Tibial artery (tissue), 4 donors: ENCODE data around the gene CPSF3.

Source experiments
- DNase-seq, 2 donors: peaks; one replicate each; pipeline ENCODE4 v3.0.0-alpha.2; 2019
- H3K27ac ChIP-seq, 2 donors: fragments of 200-600 bp; sonication (generic) in 1 of 2; 1 replicate in 1 of 2; 2 replicates in 1 of 2; pipeline ENCODE4 v1.5.1; 2018 to 2019; ENCODE audit warnings: mild to moderate bottlenecking in 1 of 2
- H3K27me3 ChIP-seq, 2 donors: fragments of 200-600 bp; sonication (generic) in 1 of 2; one replicate each; pipeline versions ENCODE4 v1.5.1 to v1.6.0; 2016 to 2019
- H3K36me3 ChIP-seq, 3 donors: fragments of 200-600 bp; sonication (generic) in 2 of 3; one replicate each; pipeline ENCODE4 v1.5.1; 2016 to 2019; ENCODE audit warnings: mild to moderate bottlenecking in 2 of 3
- H3K4me1 ChIP-seq, 4 donors: fragments of 200-600 bp; sonication (generic) in 2 of 4; 1 replicate in 3 of 4; 2 replicates in 1 of 4; pipeline ENCODE4 v1.5.1; 2016 to 2019
- H3K4me3 ChIP-seq, 2 donors: fragments of 200-600 bp; sonication (generic) in 1 of 2; 1 replicate in 1 of 2; 2 replicates in 1 of 2; pipeline ENCODE4 v1.5.1; 2018 to 2019; ENCODE audit warnings: mild to moderate bottlenecking in 2 of 2
- H3K9me3 ChIP-seq, 3 donors: fragments of 200-600 bp; sonication (generic) in 1 of 3; one replicate each; pipeline ENCODE4 v1.5.1; 2016 to 2019
- intact Hi-C: fragments of 100-400 bp; cut with DNase I; formaldehyde crosslinking; loops from one replicate; pipeline ENCODE4 v1.15.0; 2023; ENCODE audit warnings: low total_unique reads
- TF ChIP-seq, protein P1 (sequence below), 2 experiments: fragments of 200-600 bp in 1 of 2; fragments of 450-650 bp in 1 of 2; IDR thresholded peaks; one replicate each; pipeline ENCODE4 v1.5.1; 2017 to 2019; ENCODE audit warnings: antibody characterized with exemption in 2 of 2, mild to moderate bottlenecking in 1 of 2, moderate library complexity in 1 of 2

CPSF3 gene

DNA sequence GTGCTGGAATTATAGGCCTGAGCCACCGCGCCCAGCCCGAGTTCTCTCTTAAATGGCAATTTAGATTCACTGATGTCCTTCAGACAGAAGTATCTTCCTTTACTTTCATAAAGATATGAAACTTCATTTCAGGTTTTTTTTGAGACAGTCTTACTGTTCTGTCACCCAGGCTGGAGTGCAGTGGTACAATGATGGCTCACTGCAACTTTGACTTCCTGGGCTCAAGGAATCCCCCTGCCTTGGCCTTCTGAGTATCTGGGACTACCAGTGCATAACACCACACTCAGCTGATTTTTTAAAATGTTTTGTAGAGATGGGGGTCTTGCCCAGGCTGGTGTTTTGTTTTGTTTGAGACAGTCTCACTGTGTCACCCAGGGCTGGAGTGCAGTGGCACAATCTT lies 13.3 kb upstream of the CPSF3 start:
- TF ChIP-seq, protein P1, sequence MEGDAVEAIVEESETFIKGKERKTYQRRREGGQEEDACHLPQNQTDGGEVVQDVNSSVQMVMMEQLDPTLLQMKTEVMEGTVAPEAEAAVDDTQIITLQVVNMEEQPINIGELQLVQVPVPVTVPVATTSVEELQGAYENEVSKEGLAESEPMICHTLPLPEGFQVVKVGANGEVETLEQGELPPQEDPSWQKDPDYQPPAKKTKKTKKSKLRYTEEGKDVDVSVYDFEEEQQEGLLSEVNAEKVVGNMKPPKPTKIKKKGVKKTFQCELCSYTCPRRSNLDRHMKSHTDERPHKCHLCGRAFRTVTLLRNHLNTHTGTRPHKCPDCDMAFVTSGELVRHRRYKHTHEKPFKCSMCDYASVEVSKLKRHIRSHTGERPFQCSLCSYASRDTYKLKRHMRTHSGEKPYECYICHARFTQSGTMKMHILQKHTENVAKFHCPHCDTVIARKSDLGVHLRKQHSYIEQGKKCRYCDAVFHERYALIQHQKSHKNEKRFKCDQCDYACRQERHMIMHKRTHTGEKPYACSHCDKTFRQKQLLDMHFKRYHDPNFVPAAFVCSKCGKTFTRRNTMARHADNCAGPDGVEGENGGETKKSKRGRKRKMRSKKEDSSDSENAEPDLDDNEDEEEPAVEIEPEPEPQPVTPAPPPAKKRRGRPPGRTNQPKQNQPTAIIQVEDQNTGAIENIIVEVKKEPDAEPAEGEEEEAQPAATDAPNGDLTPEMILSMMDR (IDR thresholded peaks at IDR 0.05): no peak
- peaks cover 0 to 62% (median 24%) of the 10 kb centered on the region in 3 donors for H3K36me3 ChIP-seq
- intact Hi-C loops: no loop called here

DNA sequence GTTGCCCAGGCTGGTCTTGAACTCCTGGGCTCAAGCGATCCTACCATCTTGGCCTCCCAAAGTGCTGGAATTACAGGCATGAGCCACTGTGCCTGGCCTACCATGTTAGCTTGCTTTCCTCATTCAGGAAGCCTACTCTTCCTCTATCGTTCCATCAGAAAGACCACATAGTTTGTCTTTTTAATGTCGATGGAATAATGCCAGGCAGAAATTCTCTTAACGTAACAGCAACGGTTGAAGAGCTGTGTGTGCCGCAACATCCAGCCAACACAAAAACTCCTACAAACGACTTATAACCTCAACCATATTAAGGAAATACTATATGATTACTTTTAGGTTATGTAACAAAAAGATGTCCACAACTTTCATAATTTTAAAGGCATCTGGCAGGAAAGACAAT lies 10.7 kb upstream of the CPSF3 start:
- no peak for DNase-seq
- TF ChIP-seq, protein P1 (IDR thresholded peaks at IDR 0.05): no peak
- H3K9me3 ChIP-seq: no peaks in the 10 kb centered on the region
- H3K4me3 ChIP-seq: no peak overlapping the region
- H3K36me3 ChIP-seq: peaks cover 0 to 52% (median 14%) of the 10 kb centered on the region in 3 donors
- H3K27ac ChIP-seq: no peak overlapping the region
- intact Hi-C loops: no loop called here
- peaks cover 0 to 11% (median 0%) of the 10 kb centered on the region in 4 donors for H3K4me1 ChIP-seq
- H3K27me3 ChIP-seq: no peaks in the 10 kb centered on the region

More for the DNA sequence above, 13.3 kb upstream of the CPSF3 start:
- no peaks in the 10 kb centered on the region for H3K9me3 ChIP-seq
- no peak overlapping the region for H3K4me3 ChIP-seq
- H3K27ac ChIP-seq: no peak overlapping the region
- H3K4me1 ChIP-seq: peaks cover 0 to 16% (median 0%) of the 10 kb centered on the region in 4 donors
- DNase-seq: no peak
- no peaks in the 10 kb centered on the region for H3K27me3 ChIP-seq

DNA sequence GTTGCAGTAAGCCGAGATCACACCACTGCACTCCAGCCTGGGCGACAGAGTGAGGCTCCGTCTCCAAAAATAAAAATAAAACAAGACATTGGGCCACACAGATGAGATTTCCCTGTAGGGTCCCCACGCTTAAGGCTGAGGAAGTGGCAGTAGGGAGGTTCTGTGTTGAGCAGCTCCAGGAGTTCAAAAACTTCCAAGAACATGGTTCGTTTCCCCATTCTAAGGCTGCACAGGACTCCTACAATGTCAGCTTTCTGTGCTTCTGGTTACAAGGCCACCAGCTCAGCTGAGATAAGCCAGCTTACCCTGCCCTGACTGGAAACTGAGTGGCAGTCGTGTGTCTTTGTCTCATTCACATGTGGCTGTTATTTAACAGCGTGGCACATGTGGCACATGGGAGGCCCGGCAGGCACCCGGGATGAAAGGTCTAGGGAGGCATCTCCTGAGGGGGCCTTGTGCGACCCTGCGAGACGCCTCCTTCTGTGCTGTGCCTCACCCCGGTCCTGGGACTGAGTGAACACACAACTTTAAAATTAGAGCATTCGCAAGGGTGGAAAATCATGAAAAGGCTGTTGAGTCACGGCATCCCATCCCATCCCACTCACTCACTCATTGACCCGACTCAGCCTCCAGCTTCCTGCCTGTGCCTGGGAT lies 7.8 kb upstream of the CPSF3 start:
- no peak for DNase-seq
- Histone ChIP-seq H3K4me3 (no peak overlapping the region), H3K36me3 (peaks cover 0 to 42% (median 14%) of the 10 kb centered on the region in 3 donors), H3K4me1 (peaks cover 0 to 13% (median 9%) of the 10 kb centered on the region in 4 donors), H3K9me3 (no peaks in the 10 kb centered on the region), H3K27me3 (no peaks in the 10 kb centered on the region), H3K27ac (no peak overlapping the region)
- intact Hi-C loops: no loop called here
- TF ChIP-seq, protein P1 (IDR thresholded peaks at IDR 0.05): no peak

DNA sequence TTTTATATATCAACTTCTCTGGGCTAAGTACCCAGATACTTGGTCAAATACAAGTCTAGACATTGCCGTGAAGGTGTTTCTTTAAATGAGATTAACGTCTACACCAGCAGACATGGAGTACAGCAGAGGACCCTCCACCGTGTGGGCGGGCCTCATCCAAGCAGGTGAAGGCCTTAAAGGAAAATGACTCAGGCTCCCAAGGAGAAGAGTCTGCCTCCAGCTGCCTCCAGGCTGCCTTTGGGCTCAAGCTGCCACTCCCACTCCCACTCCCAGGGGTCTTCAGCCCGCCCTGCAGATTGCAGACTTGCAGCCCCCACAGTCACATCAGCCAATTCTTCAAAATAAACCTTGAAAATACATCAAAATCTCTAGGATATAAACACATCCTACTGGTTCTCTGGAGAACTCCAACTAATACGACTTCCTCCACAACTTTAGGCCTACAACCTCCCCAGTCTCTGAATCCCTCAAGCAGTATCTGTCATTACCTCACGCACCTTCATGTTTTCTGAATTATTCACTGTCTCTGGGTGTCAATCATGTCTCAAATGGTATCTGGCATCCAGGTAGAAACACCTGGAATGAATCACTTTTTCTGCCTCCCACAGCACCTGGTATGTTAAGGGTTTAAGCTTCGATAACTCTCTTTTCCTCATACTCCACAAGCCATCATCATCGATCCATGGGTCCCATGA lies 7.0 kb upstream of the CPSF3 start:
- no peak for DNase-seq
- peaks cover 0 to 34% (median 9%) of the 10 kb centered on the region in 3 donors for H3K36me3 ChIP-seq
- H3K9me3 ChIP-seq: no peaks in the 10 kb centered on the region
- intact Hi-C loops: no loop called here
- TF ChIP-seq, protein P1 (IDR thresholded peaks at IDR 0.05): no peak
- no peak overlapping the region for H3K4me3 ChIP-seq
- no peaks in the 10 kb centered on the region for H3K27me3 ChIP-seq
- H3K4me1 ChIP-seq: peaks cover 0 to 17% (median 13%) of the 10 kb centered on the region in 4 donors
- H3K27ac ChIP-seq: no peak overlapping the region

DNA sequence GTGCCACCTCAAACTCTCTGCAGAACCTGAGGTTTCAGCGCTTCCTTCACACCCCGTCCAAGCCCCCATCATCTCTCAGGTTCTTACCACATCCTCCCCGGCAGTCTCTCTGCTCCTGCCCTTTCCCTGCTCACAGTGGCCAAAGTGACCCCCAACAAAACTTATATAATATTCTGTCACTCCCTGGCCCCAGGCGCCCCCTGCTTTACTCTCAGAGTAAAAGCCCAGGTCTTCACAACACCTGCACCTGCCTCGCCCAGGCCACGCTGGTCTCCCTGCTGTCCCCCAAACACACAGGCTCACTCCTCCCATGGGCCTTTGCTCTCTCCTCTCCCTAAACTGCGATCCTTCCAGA lies 6.5 kb upstream of the CPSF3 start:
- TF ChIP-seq, protein P1 (IDR thresholded peaks at IDR 0.05): no peak
- no peaks in the 10 kb centered on the region for H3K27me3 ChIP-seq
- peaks cover 0 to 29% (median 4%) of the 10 kb centered on the region in 3 donors for H3K36me3 ChIP-seq
- no peak overlapping the region for H3K4me3 ChIP-seq
- DNase-seq: no peak
- peaks cover 0 to 23% (median 18%) of the 10 kb centered on the region in 4 donors for H3K4me1 ChIP-seq
- intact Hi-C loops: no loop called here
- H3K9me3 ChIP-seq: no peaks in the 10 kb centered on the region
- H3K27ac ChIP-seq: no peak overlapping the region
